Calu3 (cell line): ENCODE data around the gene THOC6. TPM values are rescaled to one million over a fixed set of nuclear protein-coding genes. Genes with fewer than 3 reads are reported as not detected.

Experiments used
- BruUV-seq: library from RNA; stranded (reverse); fragments of 400-500 nt; replicated peaks from 2 replicates; lab custom pipeline; 2021; lab: Mats Ljungman, UMichigan
- CTCF ChIA-PET: fragments of 300-600 bp; sonication (Branson Sonifier 250); formaldehyde crosslinking; loops from one replicate; lab custom pipeline; 2022; ENCODE audit warnings: antibody characterized with exemption; lab: Charles Lee
- DNase-seq: peaks from one replicate; pipeline ENCODE4 v3.0.0; 2022
- H3K27ac Mint-ChIP-seq: one replicate; pipeline ENCODE4 v1.8.0; 2022; ENCODE audit warnings: mixed read lengths; ENCODE audit not compliant: unreplicated experiment
- H3K27me3 Mint-ChIP-seq: one replicate; pipeline ENCODE4 v1.8.0; 2022; ENCODE audit warnings: mixed read lengths; ENCODE audit not compliant: unreplicated experiment
- H3K36me3 Mint-ChIP-seq: one replicate; pipeline ENCODE4 v1.8.0; 2022; ENCODE audit warnings: mild to moderate bottlenecking, moderate library complexity, mixed read lengths; ENCODE audit not compliant: insufficient read depth, unreplicated experiment
- H3K4me1 Mint-ChIP-seq: one replicate; pipeline ENCODE4 v1.8.0; 2022; ENCODE audit warnings: mild to moderate bottlenecking, low read depth, mixed read lengths; ENCODE audit not compliant: unreplicated experiment
- H3K4me3 Mint-ChIP-seq: one replicate; pipeline ENCODE4 v1.8.0; 2022; ENCODE audit warnings: mild to moderate bottlenecking, low read depth, moderate library complexity, mixed read lengths; ENCODE audit not compliant: unreplicated experiment
- H3K9me3 Mint-ChIP-seq: one replicate; pipeline ENCODE4 v1.8.0; 2022; ENCODE audit warnings: low read depth, mixed read lengths; ENCODE audit not compliant: unreplicated experiment
- CTCF ChIP-seq: fragments of 200-600 bp; IDR thresholded peaks from one replicate; pipeline ENCODE4 v1.8.0; 2022; ENCODE audit warnings: antibody characterized with exemption; ENCODE audit not compliant: unreplicated experiment
- intact Hi-C: fragments of 100-400 bp; cut with micrococcal nuclease; formaldehyde crosslinking; loops from one replicate; pipeline ENCODE4 v1.10.0; 2022; ENCODE audit not compliant: unreplicated experiment
- total RNA-seq: library from RNA; stranded (reverse); gene quantifications from 2 replicates; pipeline ENCODE4 v1.2.3, GENCODE V29; 2022

THOC6 gene
- total RNA-seq, 1 experiment from 2014 or later, result 50.8 TPM

GRCh38 chr16:3023415-3023668, 493 bp upstream of the THOC6 start:
- Mint-ChIP-seq H3K9me3 (no peaks in the 10 kb centered on the region), H3K36me3 (peaks cover 88% of the 10 kb centered on the region), H3K27ac (peak overlapping the region; percentile 89), H3K27me3 (no peaks in the 10 kb centered on the region), H3K4me1 (peaks cover 30% of the 10 kb centered on the region), H3K4me3 (peak overlapping the region; percentile 80)
- BruUV-seq, result no TSS peak
- TF ChIP-seq CTCF, result no peak
- intact Hi-C loops, result no loop called here
- CTCF ChIA-PET, result interaction anchor here (0.6 to 7.8 kb wide), 3 partner anchors 8 to 1269 kb away, joined by 3 to 126 read pairs (median 40); no protein-coding TSS in a partner anchor
- DNase-seq, result peak; percentile 82

GRCh38 chr16:3025032-3026002, 1.5 kb downstream of the THOC6 start:
- CTCF ChIA-PET, result interaction anchor here (0.6 to 7.8 kb wide), 3 partner anchors 9 to 18 kb away, joined by 4 to 126 read pairs (median 6); no protein-coding TSS in a partner anchor
- no peak for TF ChIP-seq CTCF
- Mint-ChIP-seq H3K4me3 (peak overlapping the region; percentile 20), H3K36me3 (peaks cover 100% of the 10 kb centered on the region), H3K4me1 (peaks cover 22% of the 10 kb centered on the region), H3K9me3 (no peaks in the 10 kb centered on the region), H3K27ac (peak overlapping the region; percentile 63), H3K27me3 (no peaks in the 10 kb centered on the region)
- intact Hi-C loops, result no loop called here
- no peak for DNase-seq
- no TSS peak for BruUV-seq

- intact Hi-C loops, result no loop called here
- Mint-ChIP-seq H3K4me3 (no peak overlapping the region), H3K27ac (peak overlapping the region; percentile 63)
These were observed 2.2 kb downstream of the THOC6 start for GRCh38 chr16:3026003-3026378.

More at GRCh38 chr16:3026003-3026378, 2.2 kb downstream of the THOC6 start:
- no peak for TF ChIP-seq CTCF
- Mint-ChIP-seq H3K9me3 (no peaks in the 10 kb centered on the region), H3K27me3 (no peaks in the 10 kb centered on the region), H3K36me3 (peaks cover 97% of the 10 kb centered on the region), H3K4me1 (peaks cover 21% of the 10 kb centered on the region)
- CTCF ChIA-PET, result no interaction called here
- DNase-seq, result no peak
- BruUV-seq, result no TSS peak
